SU-DHL-6 (cell line): Measurements from ENCODE around the gene RPL26.

ENCODE experiments used
- H2AFZ ChIP-seq: fragments of 200-600 bp; sonication (generic); 2 replicates; pipeline ENCODE4 v1.6.1; 2014; ENCODE audit warnings: low read depth, mild to moderate bottlenecking, moderate library complexity, mixed read lengths, antibody characterized with exemption, low read length; ENCODE audit not compliant: severe bottlenecking
- H3F3A ChIP-seq: fragments of 200-600 bp; shearing (Covaris generic); 2 replicates; pipeline ENCODE4 v1.6.0; 2016; ENCODE audit warnings: antibody characterized with exemption, mild to moderate bottlenecking; ENCODE audit not compliant: insufficient read depth
- H3K27ac ChIP-seq: fragments of 200-600 bp; sonication (generic); 2 replicates; pipeline ENCODE4 v1.5.1; 2016; ENCODE audit warnings: low read depth, mild to moderate bottlenecking, low read length, moderate library complexity, mixed read lengths
- H3K27me3 ChIP-seq: fragments of 200-600 bp; sonication (generic), shearing (Covaris generic); 2 replicates; pipeline ENCODE4 v1.6.0; 2014; ENCODE audit warnings: mild to moderate bottlenecking, low read length
- H3K36me3 ChIP-seq: fragments of 200-600 bp; sonication (generic); 2 replicates; pipeline ENCODE4 v1.6.1; 2014; ENCODE audit warnings: mild to moderate bottlenecking, low read length, mixed read lengths
- H3K4me2 ChIP-seq: fragments of 300-600, 200-600 bp; shearing (Covaris generic), sonication (generic); 2 replicates; pipeline ENCODE4 v1.6.0; 2014; ENCODE audit warnings: low read length, low read depth, mild to moderate bottlenecking; ENCODE audit not compliant: poor library complexity, severe bottlenecking
- H3K4me3 ChIP-seq: fragments of 200-600 bp; sonication (generic); 2 replicates; pipeline ENCODE4 v1.5.1; 2014; ENCODE audit warnings: antibody characterized with exemption, low read length, mild to moderate bottlenecking, mixed read lengths; ENCODE audit not compliant: insufficient read depth, poor library complexity, severe bottlenecking
- H3K79me2 ChIP-seq: fragments of 200-600 bp; sonication (generic); 2 replicates; pipeline ENCODE4 v1.6.1; 2014; ENCODE audit warnings: mild to moderate bottlenecking, low read length, moderate library complexity; ENCODE audit not compliant: insufficient read depth
- H3K9ac ChIP-seq: fragments of 200-600 bp; sonication (generic); 2 replicates; pipeline ENCODE4 v1.7.0; 2014; ENCODE audit warnings: mild to moderate bottlenecking, low read length
- H3K9me2 ChIP-seq: fragments of 200-600 bp; sonication (generic); replicated peaks from 2 replicates; pipeline ENCODE4 v1.6.1; 2014; ENCODE audit warnings: low read length; ENCODE audit not compliant: insufficient read depth
- H3K9me3 ChIP-seq: fragments of 200-600 bp; sonication (generic); 2 replicates; pipeline ENCODE4 v1.6.1; 2014; ENCODE audit warnings: low read length, mixed read lengths; ENCODE audit not compliant: insufficient read depth
- H4K20me1 ChIP-seq: fragments of 200-600 bp; sonication (generic); 2 replicates; pipeline ENCODE4 v1.6.1; 2014; ENCODE audit warnings: low read depth, mild to moderate bottlenecking, antibody characterized with exemption, low read length, moderate library complexity, mixed read lengths
- CTCF ChIP-seq: fragments of 200-600 bp; sonication (generic); IDR thresholded peaks from one replicate; pipeline ENCODE4 v1.5.1; 2017; ENCODE audit warnings: antibody characterized with exemption, mild to moderate bottlenecking, low read length, moderate library complexity; ENCODE audit not compliant: insufficient read depth, poor library complexity, severe bottlenecking
- EZH2phosphoT487 ChIP-seq: fragments of 200-600 bp; sonication (generic), shearing (Covaris generic); conservative IDR thresholded peaks from 2 replicates; pipeline ENCODE4 v1.6.1; 2018; ENCODE audit warnings: mild to moderate bottlenecking, antibody characterized with exemption, low read length, moderate library complexity, mixed read lengths

RPL26 gene

GRCh38 chr17:8413938-8414337, 30.9 kb upstream of the RPL26 start:
- Histone ChIP-seq H3K9ac (no peak overlapping the region), H3K79me2 (no peaks in the 10 kb centered on the region), H3K36me3 (no peaks in the 10 kb centered on the region), H3K9me2 (no peaks in the 10 kb centered on the region), H2AFZ (no peak overlapping the region), H3K9me3 (no peaks in the 10 kb centered on the region), H3K4me3 (no peak overlapping the region), H3K27ac (no peak overlapping the region), H4K20me1 (no peaks in the 10 kb centered on the region), H3F3A (no peaks in the 10 kb centered on the region), H3K4me2 (no peak overlapping the region), H3K27me3 (no peaks in the 10 kb centered on the region)
- TF ChIP-seq EZH2phosphoT487 (no peak), CTCF (no peak)

- Histone ChIP-seq H3K4me2 (no peak overlapping the region), H3F3A (no peaks in the 10 kb centered on the region), H3K27me3 (no peaks in the 10 kb centered on the region), H3K27ac (no peak overlapping the region), H4K20me1 (no peaks in the 10 kb centered on the region), H3K79me2 (no peaks in the 10 kb centered on the region), H3K36me3 (no peaks in the 10 kb centered on the region), H3K9me3 (no peaks in the 10 kb centered on the region), H3K9me2 (no peaks in the 10 kb centered on the region), H3K4me3 (no peak overlapping the region), H2AFZ (no peak overlapping the region), H3K9ac (no peak overlapping the region)
- TF ChIP-seq EZH2phosphoT487 (no peak), CTCF (no peak)
Measured at GRCh38 chr17:8413328-8413727, 30.3 kb upstream of the RPL26 start.

GRCh38 chr17:8412089-8412488, 29.1 kb upstream of the RPL26 start:
- no peak overlapping the region for H2AFZ ChIP-seq
- no peaks in the 10 kb centered on the region for H3F3A ChIP-seq
- TF ChIP-seq CTCF (no peak), EZH2phosphoT487 (no peak)
- no peak overlapping the region for H3K9ac ChIP-seq
- H3K9me2 ChIP-seq = no peaks in the 10 kb centered on the region
- H4K20me1 ChIP-seq = no peaks in the 10 kb centered on the region
- H3K9me3 ChIP-seq = no peaks in the 10 kb centered on the region
- no peaks in the 10 kb centered on the region for H3K79me2 ChIP-seq
- H3K4me2 ChIP-seq = no peak overlapping the region
- H3K36me3 ChIP-seq = no peaks in the 10 kb centered on the region
- H3K27me3 ChIP-seq = no peaks in the 10 kb centered on the region
- H3K4me3 ChIP-seq = no peak overlapping the region
- no peak overlapping the region for H3K27ac ChIP-seq

GRCh38 chr17:8410883-8411238, 27.9 kb upstream of the RPL26 start:
- no peaks in the 10 kb centered on the region for H3K36me3 ChIP-seq
- no peaks in the 10 kb centered on the region for H3F3A ChIP-seq
- H2AFZ ChIP-seq = no peak overlapping the region
- H3K4me2 ChIP-seq = no peak overlapping the region
- no peak overlapping the region for H3K9ac ChIP-seq
- H4K20me1 ChIP-seq = no peaks in the 10 kb centered on the region
- no peaks in the 10 kb centered on the region for H3K27me3 ChIP-seq
- H3K9me3 ChIP-seq = no peaks in the 10 kb centered on the region
- H3K27ac ChIP-seq = no peak overlapping the region
- H3K9me2 ChIP-seq = no peaks in the 10 kb centered on the region
- TF ChIP-seq EZH2phosphoT487 (no peak), CTCF (no peak)
- H3K4me3 ChIP-seq = no peak overlapping the region
- H3K79me2 ChIP-seq = no peaks in the 10 kb centered on the region
